ENCODE data around the gene PDIK1L.
"Not testable (repeated sequence)": the region's sequence is repeated elsewhere in the genome, so short reads cannot be mapped to it uniquely, and the experiment has no call there.

The PDIK1L gene

DNA sequence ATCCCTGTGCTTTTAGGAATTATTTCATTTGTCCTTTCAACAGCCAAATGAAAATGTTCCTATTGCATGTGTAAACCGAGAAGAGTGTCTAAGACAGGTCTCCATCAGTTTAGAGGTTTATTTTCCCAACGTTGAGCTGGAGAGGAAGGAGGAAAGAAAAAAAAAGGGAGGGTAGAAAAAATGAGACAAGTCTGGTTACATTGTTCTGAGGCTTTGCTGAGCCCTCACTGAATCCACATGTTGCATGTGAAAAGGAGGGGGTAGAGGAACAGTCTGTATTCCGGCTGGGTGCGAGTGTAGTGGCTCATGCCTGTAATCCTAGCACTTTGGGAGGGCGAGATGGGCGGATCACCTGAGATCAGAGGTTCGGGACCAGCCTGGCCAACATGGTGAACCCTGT, 19.2 kb upstream of the PDIK1L start:
- DNase-seq = no peak

DNA sequence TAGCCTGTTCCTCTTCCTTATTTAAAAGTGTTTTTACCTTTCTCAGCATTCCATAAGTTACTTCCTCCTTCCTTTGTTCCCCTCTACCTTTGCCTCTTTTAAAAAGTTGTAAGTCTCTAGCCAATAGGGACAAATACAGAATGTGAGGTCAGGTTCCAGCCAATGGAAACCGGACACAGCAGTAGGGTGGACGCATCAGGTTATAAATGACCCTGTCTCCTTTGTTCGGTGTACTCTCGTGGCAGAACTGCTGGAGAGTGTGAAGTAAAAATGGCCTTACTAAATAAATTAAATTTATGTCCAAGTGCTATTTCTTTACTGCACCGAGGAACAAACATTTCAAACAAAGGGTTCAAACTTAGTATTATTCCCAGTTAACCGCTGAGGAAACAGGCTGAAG, 18.1 kb upstream of the PDIK1L start:
- DNase-seq = not testable (repeated sequence)

DNA sequence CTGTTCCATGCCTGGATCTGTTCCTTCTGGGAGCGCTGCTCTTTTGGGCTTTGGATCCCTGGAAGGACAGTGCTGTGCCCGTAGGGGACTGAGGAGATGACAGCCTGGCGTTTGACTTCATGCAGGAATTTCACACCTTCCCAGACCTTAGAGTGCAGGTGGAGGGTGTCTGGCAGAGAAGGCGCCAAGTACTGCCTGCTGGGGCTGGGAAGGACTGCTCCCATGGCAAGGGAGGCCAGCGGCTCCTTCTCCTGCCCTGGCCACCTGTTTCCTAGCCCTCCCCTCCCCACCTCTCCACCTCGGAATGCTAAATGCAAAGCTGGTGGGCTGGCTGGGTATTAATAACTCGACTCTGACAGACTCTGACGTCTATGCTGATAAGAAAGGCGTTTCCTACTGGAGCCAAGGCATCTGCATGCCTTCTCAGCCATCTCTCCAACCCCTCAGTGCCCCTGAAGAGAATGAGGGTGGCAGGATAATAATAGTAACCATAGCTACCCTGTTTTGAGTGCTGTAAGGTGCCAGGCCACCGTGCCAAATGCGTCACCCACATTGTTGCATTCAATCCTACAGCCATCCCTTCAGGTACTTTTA, 17.5 kb upstream of the PDIK1L start:
- no peak for DNase-seq

DNA sequence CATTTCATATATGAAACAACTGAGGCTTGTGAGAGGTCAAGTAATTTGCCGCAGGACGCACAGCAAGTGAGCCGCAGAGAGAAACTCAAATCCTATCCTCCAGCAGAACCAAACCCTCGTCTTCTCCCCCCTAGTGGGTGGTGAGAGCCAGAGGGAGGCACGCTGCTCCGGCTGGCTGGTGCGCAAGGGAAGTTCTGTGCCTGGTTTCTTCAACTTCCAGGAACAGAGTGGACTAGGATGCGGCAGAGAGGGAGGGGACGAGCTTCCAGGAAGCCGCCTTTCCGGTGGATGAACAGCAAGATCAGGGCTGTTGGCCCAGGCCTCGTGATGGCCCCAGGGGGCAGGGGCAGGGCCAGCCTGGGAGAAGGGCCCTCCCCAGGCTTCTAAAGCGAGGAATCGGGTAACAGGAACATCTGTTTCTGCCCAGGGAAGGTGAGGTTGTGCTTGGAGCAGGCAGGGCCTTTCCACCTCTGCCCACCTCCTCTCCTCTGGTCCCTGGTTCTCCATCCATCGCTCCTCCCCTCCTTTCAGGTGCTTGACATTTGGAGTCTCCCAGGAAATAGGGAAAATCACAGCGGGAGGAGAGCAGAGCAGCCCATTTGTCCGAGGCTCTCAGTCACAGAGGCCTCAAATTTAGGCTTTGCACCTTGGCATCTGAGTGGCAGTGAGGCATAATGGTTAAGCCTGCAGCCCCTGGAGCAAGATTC, 16.8 kb upstream of the PDIK1L start:
- DNase-seq = no peak

DNA sequence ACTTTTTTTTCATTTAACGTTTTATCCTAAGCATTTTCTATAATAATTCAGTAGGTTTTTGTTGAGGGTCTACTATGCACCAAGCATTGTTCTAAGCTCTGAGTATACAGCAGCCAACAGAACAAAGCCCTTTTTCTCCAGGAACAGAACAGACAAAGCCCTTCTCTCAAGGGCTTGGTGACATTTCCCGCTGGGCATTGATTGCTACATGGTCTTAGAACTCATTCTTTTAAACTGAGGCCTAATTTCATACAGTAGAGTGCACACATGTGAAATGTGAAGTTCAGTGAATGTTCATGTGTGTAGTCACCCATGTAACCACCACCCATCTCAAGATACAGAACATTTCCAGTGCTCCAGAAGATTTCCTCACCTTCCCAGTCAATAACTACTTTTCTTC, 15.2 kb upstream of the PDIK1L start:
- no peak for DNase-seq

DNA sequence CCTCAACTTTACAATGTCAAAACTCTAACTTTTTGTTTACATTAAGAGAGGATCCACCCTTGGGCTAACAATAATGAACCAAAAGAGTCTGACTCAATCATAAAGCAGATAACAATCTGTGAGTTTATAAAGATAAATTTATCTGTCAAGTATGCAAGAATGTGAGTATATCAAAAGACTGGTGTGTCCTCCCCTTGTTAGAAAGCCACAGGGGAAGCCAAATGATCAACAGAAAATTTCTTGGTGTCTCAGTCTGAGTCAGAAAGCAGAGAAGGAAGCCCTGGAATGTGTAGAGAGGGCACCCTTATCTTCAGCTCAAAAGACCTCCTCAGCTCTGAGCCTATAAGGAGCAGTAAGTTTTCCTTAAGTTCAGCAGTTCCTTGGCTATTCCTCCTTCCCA, 13.9 kb upstream of the PDIK1L start:
- no peak for DNase-seq

DNA sequence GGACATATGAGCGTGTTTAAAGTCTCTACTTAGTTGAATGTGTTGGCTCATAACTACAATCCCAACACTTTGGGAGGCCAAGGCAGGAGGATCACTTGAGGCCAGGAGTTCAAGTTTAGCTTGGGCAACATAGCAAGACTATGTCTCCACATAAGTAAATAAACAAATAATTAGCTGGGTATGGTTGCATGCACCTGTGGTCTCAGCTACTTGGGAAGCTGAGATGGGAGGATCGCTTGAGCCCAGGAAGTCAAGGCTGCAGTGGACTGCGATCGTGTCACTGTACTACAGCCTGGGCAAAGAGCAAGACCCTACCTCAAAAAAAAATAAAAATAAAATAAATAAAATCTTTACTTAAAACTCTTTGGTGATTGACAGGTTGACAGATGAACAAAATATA, 13.0 kb upstream of the PDIK1L start:
- no peak for DNase-seq

DNA sequence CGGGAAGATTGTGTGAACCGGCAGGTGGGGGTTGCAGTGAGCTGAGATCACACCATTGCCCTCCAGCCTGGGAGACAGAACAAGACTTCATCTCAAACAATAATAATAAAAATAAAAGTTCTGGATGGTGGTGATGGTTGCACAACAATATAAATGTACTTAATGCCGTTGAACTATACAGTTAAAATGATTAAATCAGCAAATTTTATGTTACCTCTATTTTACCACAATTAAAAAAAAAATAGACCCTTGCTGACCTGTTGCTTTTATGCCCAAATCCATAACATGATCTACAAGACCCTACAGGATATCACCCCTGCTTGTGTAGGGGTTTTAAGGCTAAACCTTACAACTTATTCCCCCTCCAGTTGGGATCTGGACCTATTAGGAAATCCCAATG, 11.8 kb upstream of the PDIK1L start:
- DNase-seq = no peak

DNA sequence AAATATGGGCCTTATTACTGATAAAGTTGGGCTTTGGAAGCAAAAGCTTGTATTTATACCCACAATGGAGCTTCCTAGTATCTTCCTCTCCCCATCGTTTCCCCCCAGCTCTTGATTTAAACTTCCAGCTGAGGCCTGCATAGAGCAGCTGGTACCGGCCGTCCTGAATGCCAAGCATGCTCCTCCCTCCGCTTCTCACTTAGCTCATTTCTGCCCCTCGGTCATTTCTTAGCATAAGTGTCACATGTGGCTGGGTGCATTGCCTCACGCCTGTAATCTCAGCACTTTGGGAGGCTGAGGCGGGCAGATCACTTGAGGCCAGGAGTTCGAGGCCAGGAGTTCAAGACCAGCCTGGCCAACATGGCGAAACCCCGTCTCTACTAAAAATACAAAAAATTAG, 11.4 kb upstream of the PDIK1L start:
- DNase-seq = not testable (repeated sequence)

DNA sequence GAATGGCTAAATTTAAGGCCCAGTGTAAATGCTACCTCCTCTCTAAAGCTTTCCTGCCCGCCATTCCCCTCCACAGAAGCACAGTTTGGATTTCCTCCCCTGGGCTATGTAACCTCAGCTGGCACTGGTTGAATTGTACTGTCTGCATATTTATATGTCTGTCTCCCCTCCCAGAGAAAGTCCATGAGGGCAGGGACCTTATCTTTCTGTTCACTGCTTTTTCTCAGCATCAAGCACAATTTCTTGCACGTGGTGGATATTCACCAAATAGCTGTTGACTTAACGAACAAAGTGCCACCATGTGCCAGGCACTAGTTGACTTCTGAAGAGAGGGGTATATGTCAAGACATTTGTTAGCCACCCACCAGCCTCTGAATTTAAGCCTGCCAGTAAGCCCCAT, 9.5 kb upstream of the PDIK1L start:
- DNase-seq = no peak

DNA sequence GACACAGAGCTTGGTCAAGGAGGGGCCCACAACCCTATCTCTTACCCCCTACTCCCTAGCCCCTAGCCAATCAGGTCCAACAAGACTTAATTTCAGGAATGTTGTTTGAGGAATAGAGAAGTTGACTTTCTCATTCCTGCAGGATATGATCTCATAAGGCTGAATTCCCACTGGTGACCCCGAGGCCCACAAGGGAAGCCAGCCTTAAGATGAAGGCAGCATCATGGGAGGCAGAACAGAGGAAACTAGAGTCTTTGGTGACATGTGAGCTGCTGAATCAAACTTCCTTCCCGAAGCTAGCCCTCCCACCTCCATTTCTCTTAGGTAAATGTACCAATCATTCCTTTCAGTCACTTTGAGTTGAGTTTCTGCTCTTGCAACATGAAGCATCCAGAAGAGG, 9.1 kb upstream of the PDIK1L start:
- DNase-seq = no peak

DNA sequence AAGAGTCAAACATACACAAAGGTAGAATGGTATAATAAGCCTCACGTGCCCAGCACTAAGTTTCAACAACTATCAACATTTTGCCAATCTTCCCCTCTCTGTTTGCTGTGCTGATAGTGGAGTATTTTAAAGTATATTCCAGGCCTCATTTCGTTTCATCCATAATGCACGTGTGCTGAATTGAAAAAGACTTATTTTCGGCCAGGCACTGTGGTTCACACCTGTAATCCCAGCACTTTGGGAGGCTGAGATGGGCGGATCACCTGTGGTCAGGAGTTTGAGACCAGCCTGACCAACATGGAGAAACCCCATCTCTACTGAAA, 6.4 kb upstream of the PDIK1L start:
- not testable (repeated sequence) for DNase-seq

DNA sequence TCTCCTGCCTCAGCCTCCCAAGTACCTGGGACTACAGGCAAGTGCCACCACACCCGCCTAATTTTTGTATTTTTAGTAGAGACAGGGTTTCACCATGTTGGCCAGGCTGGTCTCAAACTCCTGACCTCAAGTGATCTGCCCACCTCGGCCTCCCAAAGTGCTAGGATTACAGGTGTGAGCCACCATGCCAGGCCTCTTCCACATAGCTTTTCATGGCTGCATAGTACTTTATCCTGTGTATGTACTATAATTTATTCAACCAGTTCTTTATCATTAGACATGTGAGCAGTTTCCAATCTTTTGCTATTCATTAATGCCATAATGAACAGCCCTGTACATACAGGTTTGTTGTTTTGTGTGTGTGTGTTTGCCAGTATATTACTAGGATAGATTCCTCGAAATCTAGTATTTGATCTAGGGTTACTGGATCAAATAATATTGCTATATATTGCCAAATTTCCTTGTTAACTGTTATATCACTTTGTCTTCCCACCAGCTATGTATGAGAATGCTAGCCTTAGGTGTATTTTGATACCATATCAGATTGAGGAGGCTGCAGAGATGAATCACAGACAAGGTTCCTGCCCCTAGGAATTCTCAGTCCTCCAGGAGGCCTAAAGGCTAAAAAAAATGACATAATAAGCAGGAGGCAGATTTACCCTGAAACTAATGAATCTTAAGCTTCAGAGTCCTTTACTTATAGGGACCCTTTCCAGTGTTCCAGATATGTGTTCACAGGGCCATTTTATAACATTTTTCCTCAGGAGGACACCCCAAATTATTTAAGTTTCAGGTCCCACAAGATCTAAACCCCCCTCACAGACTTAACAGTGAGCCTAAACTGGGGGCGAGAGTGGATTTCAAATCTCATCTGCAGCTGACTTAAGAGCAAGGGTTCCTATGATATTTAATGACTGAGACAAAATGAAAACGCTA, 2.1 kb upstream of the PDIK1L start:
- no peak for DNase-seq

DNA sequence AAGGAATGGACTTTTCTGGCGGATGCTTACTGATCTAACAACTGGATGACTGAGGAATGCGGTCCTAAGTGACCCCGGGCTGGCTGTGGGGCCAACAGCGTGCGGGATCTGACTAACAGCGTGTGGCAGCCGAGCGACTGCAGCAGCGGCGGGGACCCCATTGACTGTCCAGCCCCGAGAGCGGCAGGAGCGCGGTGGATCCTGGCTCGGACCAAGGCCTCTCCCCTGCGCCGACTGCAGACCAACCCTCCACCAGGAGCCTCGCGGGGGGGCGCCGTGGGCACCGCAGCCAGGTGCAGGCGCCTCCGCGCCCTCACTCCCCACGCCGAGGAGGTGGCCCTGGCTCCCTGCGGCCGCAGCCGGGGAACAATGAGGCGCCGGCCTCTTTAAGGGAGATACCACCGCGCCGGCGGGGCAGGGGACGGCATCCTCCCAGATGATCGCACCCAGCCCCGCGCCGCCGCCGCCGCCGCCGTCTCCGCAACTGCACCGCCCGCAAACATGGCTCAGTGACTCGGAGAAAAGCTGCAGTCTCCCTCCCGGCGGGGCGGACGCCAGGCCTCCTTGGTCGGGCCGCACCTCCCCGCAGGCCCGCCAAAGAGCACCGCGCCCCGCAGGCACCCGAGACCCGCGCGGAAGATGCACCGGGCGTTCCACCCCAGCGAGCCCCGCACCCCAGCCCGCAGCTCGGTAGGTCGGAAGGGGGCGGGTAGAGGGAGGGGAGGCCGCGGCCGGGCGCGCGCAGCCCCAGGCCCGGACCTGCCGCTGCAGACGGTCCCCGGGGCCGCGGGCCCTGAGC, 694 bp upstream of the PDIK1L start:
- no peak for DNase-seq

DNA sequence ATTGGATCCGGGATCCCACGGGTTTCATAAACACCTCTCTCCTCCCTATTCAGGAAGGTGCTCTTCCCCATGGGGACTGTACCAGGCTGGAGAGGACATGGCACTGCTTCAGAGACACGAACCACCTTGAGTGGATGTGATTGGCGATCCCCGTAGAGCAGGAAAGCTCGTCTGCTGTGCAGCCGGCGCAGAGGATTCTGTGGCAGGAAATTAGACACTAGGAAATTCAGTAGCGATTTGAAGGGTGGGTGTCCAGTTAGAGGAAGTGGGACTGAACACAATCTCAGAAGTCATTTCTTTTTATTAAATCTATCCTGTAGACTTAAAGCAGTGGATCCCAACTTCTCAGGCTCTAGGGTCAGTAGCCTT, 767 bp downstream of the PDIK1L start:
- no peak for DNase-seq

DNA sequence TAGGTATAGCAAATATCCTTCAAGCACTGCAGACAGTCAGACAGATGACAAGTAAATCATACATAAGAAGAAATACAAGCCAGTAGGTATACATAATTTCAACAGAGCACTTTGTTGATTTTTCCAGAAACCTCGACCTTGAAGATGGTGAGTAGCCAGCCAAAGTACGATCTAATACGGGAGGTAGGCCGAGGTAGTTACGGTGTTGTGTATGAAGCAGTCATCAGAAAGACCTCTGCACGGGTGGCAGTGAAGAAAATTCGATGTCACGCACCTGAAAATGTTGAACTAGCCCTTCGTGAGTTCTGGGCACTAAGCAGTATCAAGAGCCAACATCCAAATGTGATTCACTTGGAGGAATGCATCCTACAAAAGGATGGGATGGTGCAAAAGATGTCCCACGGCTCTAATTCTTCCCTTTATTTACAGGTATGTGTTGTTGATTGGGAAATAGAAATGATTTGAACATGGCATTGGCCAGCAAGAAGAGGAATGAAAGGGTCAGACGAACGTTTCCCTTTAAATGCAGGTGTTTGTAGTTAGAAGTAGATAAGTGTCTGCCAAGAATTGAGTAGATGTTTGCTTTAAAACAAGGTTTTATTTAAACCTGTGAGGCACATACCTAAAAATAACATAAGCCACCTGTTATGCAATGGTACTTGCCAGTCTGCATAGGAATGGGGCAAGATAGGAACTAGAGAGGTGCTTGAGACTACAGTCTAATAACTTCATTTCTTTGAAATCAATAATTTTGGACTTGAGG, 2.7 kb downstream of the PDIK1L start:
- no peak for DNase-seq

DNA sequence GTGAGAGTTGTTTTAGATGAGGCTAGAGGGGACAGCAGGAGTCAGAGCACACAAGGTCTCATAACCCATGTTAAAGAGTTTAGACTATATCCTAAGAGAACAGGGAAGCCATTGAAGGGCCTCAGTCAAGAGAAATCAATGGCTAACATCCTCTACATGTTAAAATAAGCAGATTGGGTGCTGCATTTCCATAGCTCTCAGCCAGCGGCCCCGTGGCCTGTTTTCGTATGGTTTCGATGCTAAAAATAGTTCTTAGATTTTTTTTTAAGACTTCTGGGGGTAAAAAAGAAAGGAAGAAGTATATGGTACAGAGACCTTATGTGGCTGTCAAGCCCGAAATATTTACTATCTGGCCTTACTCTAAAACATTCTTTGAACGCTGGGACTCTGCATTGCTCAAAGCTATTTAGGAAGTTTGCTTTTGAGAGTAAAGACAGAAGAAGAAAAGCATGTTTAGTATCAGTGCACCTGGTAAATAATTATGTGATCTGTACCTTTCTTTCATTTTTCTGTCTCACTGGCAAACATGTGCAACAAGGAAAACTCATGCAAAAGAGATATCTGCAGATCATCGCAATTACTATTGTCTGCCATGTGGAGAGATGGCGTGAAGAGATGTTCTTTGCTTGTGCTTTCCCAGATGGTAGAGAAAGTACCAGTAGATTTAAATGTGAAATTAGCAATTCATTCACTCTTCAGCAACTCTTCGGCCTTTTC, 8.4 kb downstream of the PDIK1L start:
- DNase-seq = no peak

DNA sequence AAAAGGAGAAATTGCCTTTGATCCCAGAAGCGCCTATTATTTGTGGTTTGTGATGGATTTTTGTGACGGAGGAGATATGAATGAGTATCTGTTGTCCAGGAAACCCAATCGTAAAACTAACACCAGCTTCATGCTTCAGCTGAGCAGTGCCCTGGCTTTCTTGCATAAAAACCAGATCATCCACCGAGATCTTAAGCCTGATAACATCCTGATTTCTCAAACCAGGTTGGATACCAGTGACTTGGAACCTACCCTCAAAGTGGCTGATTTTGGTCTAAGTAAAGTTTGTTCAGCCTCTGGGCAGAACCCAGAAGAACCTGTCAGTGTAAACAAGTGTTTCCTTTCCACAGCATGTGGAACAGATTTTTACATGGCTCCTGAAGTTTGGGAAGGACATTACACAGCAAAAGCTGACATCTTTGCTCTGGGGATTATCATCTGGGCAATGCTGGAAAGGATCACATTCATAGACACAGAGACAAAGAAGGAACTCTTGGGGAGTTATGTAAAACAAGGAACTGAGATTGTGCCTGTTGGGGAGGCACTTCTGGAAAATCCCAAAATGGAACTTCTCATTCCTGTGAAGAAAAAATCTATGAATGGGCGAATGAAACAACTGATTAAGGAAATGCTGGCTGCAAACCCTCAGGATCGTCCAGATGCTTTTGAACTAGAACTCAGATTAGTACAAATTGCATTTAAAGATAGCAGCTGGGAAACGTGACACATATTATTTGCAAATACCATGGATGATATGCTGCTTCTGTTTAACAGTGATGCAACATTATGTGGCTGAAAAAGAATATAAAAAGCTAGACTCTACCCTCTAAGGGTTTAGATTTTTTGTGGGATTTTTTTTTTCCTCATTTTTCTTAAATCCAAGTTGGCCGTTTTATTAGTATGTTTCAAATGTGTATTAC, 10.5 kb downstream of the PDIK1L start:
- no peak for DNase-seq

DNA sequence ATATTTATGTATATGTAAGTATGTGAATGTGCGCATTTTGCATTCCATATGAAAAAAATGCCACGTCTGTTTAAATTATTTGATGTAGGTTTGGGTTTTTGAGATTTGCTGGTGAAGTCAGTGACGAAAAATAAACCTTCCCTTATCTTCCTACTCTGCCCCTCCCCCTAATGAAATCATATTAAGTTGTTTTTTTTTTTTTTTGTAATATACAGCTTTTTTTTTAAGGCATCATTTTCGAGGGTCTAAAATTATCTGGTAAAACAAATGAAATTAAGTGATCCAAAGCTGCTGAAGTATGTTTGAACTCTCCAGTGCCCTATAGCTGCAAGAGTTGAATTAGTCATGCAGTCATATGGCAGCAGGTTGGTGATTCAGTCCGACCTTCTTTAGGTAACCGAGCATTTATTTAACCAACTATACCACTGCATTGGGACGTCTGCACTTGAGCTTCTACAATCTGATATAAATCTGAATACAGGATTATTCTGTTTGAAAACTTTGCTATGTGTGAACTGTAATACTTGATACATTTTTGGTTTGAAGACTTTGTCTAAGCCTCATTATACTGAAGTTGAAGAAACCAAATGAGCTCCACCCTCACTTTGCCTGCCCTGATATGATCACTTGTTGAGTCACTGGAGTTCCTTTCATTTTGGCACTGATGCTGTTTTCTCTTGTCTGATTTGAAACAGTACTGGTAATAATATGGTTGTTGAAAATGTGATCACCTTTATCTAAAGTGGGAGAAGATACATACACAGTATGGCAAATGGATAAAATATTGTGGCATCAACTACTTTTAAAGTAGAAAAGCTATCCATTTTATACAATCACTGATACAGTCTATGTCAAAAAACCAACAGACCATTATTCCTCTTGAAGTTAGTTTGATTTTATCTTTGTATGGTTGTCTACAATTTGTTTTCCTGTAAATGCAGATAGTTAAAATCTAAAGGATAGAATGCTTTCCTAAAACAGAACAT, 11.7 kb downstream of the PDIK1L start:
- no peak for DNase-seq
